T-helper 17 cell (primary cell): ENCODE data around the gene LSP1. TPM values are rescaled to one million over a fixed set of nuclear protein-coding genes. Genes with fewer than 3 reads are reported as not detected.
"Not testable (repeated sequence)": the region's sequence is repeated elsewhere in the genome, so short reads cannot be mapped to it uniquely, and the experiment has no call there.

ENCODE experiments used
- ATAC-seq: fragments of 150-1000 bp; cut with Tn5 transposase; 2 replicates; pipeline ENCODE4 v1.10.0; 2021; ENCODE audit warnings: mild to moderate bottlenecking, moderate library complexity
- DNase-seq, 3 donors: peaks; one replicate each; pipeline versions ENCODE4 v3.0.0 to v3.0.0-alpha.2; 2020 to 2021
- H3K9me3 ChIP-seq: one replicate; pipeline ENCODE4 v1.7.0; 2013; ENCODE audit warnings: low read length, mild to moderate bottlenecking; ENCODE audit not compliant: control insufficient read depth, poor library complexity, severe bottlenecking
- H3K27ac Mint-ChIP-seq: one replicate; pipeline ENCODE4 v1.8.0; 2022; ENCODE audit warnings: mild to moderate bottlenecking, moderate library complexity, mixed read lengths
- H3K27me3 Mint-ChIP-seq: one replicate; pipeline ENCODE4 v1.8.0; 2022; ENCODE audit warnings: mixed read lengths
- H3K36me3 Mint-ChIP-seq: one replicate; pipeline ENCODE4 v1.8.0; 2022; ENCODE audit warnings: low read depth, mixed read lengths
- H3K4me1 Mint-ChIP-seq: one replicate; pipeline ENCODE4 v1.8.0; 2022; ENCODE audit warnings: mild to moderate bottlenecking, mixed read lengths
- H3K4me3 Mint-ChIP-seq: one replicate; pipeline ENCODE4 v1.8.0; 2022; ENCODE audit warnings: mild to moderate bottlenecking, moderate library complexity, mixed read lengths
- total RNA-seq, 4 donors: library from RNA in 2 of 4; stranded (reverse) in 2 of 4; gene quantifications; one replicate each; pipeline ENCODE4 v1.2.3 and lab custom pipeline; 2022 to 2026

Gene LSP1
- total RNA-seq, 2 donors from 2014 or later = 297 to 299 TPM

- Mint-ChIP-seq H3K4me3 (peak overlapping the region; percentile 39), H3K36me3 (no peaks in the 10 kb centered on the region), H3K4me1 (peaks cover 15% of the 10 kb centered on the region), H3K27ac (peak overlapping the region; percentile 66), H3K27me3 (no peaks in the 10 kb centered on the region)
- H3K9me3 ChIP-seq = no peaks in the 10 kb centered on the region
- ATAC-seq (no peak), DNase-seq (no peak)
Measured at GRCh38 chr11:1879941-1880720, 27.2 kb downstream of the LSP1 start.

- no peaks in the 10 kb centered on the region for H3K36me3 Mint-ChIP-seq
Measured at GRCh38 chr11:1880746-1881441, 28.0 kb downstream of the LSP1 start.

GRCh38 chr11:1881442-1882264 is 28.8 kb downstream of the LSP1 start:
- Mint-ChIP-seq H3K27me3 (no peaks in the 10 kb centered on the region), H3K27ac (peak overlapping the region; percentile 66), H3K36me3 (no peaks in the 10 kb centered on the region), H3K4me1 (peaks cover 15% of the 10 kb centered on the region), H3K4me3 (no peak overlapping the region)
- DNase-seq = no peak
- ATAC-seq = peak; percentile 15
- H3K9me3 ChIP-seq = no peaks in the 10 kb centered on the region

More at GRCh38 chr11:1880746-1881441, 28.0 kb downstream of the LSP1 start:
- DNase-seq (no peak), ATAC-seq (no peak)
- peaks cover 15% of the 10 kb centered on the region for H3K4me1 Mint-ChIP-seq
- H3K27ac Mint-ChIP-seq = peak overlapping the region; percentile 66
- no peak overlapping the region for H3K4me3 Mint-ChIP-seq
- no peaks in the 10 kb centered on the region for H3K9me3 ChIP-seq
- H3K27me3 Mint-ChIP-seq = no peaks in the 10 kb centered on the region

DNA sequence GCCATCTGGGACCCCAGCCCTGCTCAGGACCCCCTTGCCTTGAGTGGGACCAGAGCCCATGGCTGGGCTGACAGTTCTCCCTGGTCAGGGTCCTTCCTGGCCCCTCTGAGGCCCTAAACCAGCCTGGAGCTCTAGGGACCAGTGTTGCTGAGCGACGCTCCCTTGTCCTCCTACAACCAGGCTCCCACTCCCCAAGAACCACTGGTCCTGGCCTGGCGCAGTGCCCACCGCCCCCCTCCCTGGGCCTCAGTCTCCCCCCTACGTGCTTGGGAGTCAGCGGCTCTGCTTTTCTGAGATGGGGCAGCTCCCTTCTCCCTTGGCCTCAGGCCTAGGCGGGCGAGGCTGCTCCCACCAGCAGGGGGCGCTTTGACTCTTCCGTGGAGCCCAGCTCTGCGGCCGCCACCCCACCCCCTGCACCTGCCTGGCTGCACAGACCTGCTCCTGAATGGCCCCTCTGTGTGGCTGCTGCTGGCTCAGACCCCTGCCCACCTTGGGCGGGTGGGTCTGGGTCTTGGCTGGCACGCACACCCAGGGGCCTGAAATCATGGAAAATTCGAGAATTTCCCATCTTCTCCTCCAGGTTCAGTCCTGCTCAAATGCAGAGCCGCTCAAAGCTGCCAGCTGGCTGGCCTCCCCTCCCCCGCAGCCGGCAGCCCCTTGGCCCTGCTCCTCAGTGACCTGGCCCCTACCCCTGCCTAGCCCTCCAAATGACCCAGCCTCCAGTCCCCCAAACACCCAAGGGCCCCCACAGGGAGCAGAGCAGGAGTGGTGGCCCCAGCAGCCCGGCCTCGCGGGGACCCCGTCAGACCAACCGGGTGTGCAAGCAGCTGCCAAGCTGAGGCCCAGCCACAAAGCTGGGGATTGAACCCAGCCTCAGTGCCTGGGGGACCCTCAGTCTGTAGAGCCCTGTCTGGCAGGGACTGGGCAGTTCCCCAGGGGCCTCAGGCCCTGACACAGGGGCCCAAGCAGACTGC is 29.7 kb downstream of the LSP1 start:
- Mint-ChIP-seq H3K4me1 (peaks cover 13% of the 10 kb centered on the region), H3K27ac (peak overlapping the region; percentile 4), H3K27me3 (no peaks in the 10 kb centered on the region), H3K4me3 (no peak overlapping the region), H3K36me3 (no peaks in the 10 kb centered on the region)
- DNase-seq (peak; percentile 61 to 78 (median 69)), ATAC-seq (peak; percentile 91)
- H3K9me3 ChIP-seq = no peaks in the 10 kb centered on the region

DNA sequence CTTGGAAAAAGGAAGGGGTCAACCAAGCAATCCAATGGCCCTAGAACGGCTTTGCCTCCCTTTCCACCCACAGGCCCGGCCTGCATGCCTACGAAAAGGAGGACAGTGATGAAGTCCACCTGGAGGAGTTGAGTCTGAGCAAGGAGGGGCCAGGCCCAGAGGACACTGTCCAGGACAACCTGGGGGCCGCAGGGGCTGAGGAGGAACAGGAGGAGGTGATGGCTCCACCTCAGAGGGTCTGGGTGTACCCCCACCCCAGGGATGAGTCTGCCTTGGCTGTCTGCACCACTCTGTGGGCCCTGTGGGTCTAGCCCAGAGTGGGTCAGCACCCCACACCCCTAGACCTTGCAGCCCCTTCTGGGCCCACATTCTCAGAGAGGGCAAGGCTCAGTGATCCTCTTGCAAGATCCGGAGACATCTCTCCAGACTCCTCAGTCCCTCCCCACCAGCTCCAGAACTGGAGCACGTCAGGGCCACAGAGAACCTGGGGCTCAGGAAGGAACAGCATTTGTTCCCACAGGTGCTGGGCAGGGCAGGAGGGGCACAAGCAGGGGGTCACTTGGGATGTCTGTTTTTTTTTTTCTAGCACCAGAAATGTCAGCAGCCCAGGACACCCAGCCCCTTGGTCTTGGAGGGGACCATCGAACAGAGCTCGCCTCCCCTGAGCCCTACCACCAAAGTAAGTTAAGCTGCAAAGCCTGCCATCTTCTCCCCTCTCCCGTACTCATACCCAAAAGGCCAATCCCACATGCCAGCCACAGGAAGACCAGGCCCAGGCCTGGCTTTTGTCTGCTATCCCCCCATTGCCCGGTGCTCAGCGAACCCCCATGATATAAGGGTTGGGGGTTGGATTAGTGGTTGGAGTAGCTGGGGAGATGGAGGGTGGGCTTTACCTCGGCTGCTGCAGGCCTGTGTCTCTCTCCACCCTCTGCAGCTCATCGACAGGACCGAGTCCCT is 30.7 kb downstream of the LSP1 start:
- ATAC-seq = no peak
- peaks cover 21% of the 10 kb centered on the region for H3K4me1 Mint-ChIP-seq
- peaks cover 2% of the 10 kb centered on the region for H3K36me3 Mint-ChIP-seq
- H3K9me3 ChIP-seq = no peaks in the 10 kb centered on the region
- DNase-seq = no peak
- H3K27me3 Mint-ChIP-seq = no peaks in the 10 kb centered on the region
- no peak overlapping the region for H3K4me3 Mint-ChIP-seq
- H3K27ac Mint-ChIP-seq = peak overlapping the region; percentile 4

DNA sequence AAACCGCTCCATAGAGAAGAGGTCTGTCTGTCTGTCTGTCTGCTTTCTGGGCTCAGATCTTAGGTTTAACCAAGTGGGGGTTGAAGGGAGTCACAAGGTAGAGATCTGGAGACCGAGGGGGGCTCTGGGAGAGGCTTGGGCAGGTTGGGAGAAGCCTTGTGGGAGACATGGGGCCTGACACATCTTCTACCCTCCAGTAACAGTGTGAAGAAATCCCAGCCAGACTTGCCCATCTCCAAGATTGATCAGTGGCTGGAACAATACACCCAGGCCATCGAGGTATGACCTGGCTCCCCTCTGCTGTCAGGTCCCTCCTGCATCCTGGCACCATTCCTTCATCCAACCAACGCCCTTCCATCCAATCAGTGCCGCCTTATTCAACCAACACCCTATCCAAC is 31.4 kb downstream of the LSP1 start:
- H3K4me1 Mint-ChIP-seq = peaks cover 27% of the 10 kb centered on the region
- peaks cover 2% of the 10 kb centered on the region for H3K36me3 Mint-ChIP-seq
- no peak overlapping the region for H3K4me3 Mint-ChIP-seq
- ATAC-seq (no peak), DNase-seq (no peak)
- no peaks in the 10 kb centered on the region for H3K27me3 Mint-ChIP-seq
- no peaks in the 10 kb centered on the region for H3K9me3 ChIP-seq
- no peak overlapping the region for H3K27ac Mint-ChIP-seq

DNA sequence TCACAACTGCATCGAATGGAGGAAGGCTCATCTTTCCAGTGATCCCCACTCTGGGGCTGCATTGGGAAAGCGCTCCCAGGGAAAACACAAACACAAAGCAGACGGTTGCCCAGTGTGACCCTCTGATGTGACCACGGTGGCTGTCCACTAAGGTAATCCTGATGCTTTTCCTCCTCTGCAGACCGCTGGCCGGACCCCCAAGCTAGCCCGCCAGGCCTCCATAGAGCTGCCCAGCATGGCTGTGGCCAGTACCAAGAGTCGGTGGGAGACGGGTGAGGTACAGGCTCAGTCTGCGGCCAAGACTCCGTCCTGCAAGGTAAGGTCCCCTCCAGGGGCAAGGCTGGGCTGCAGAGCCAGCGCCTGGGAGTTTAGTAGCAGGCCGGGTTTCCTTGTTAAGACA is 33.7 kb downstream of the LSP1 start:
- H3K4me3 Mint-ChIP-seq, DNase-seq, H3K36me3 Mint-ChIP-seq, ATAC-seq, H3K9me3 ChIP-seq, H3K27ac Mint-ChIP-seq, H3K27me3 Mint-ChIP-seq: not testable (repeated sequence)
- H3K4me1 Mint-ChIP-seq = peaks cover 25% of the 10 kb centered on the region

- Mint-ChIP-seq H3K36me3 (peaks cover 2% of the 10 kb centered on the region), H3K4me1 (peaks cover 20% of the 10 kb centered on the region), H3K27ac (peak overlapping the region; percentile 75), H3K27me3 (no peaks in the 10 kb centered on the region), H3K4me3 (no peak overlapping the region)
- no peak for ATAC-seq
- DNase-seq = no peak
- H3K9me3 ChIP-seq = no peaks in the 10 kb centered on the region
Measured at GRCh38 chr11:1887451-1888346, 34.8 kb downstream of the LSP1 start.

- DNase-seq (peak in 1 of 3 donors; percentile 10), ATAC-seq (no peak)
- peaks cover 20% of the 10 kb centered on the region for H3K4me1 Mint-ChIP-seq
Measured at GRCh38 chr11:1888347-1888753, 35.5 kb downstream of the LSP1 start.

GRCh38 chr11:1888811-1889210 is 35.9 kb downstream of the LSP1 start:
- DNase-seq (no peak), ATAC-seq (peak; percentile 13)
- peak overlapping the region; percentile 75 for H3K27ac Mint-ChIP-seq
- H3K36me3 Mint-ChIP-seq = peaks cover 2% of the 10 kb centered on the region
- H3K27me3 Mint-ChIP-seq = no peaks in the 10 kb centered on the region
- H3K4me1 Mint-ChIP-seq = peaks cover 24% of the 10 kb centered on the region
- no peaks in the 10 kb centered on the region for H3K9me3 ChIP-seq
- peak overlapping the region; percentile 82 for H3K4me3 Mint-ChIP-seq

More at GRCh38 chr11:1888347-1888753, 35.5 kb downstream of the LSP1 start:
- H3K9me3 ChIP-seq = no peaks in the 10 kb centered on the region
- H3K36me3 Mint-ChIP-seq = peaks cover 2% of the 10 kb centered on the region
- H3K4me3 Mint-ChIP-seq = peak overlapping the region; percentile 82
- no peaks in the 10 kb centered on the region for H3K27me3 Mint-ChIP-seq
- H3K27ac Mint-ChIP-seq = peak overlapping the region; percentile 75
